HG02884 (cell line): Measurements from ENCODE around the gene SLC7A7.
"Not testable (repeated sequence)": the region's sequence is repeated elsewhere in the genome, so short reads cannot be mapped to it uniquely, and the experiment has no call there.

Experiments
- ATAC-seq: cut with Tn5 transposase; IDR thresholded peaks from one replicate; pipeline ENCODE4 v1.9.1; 2021; ENCODE audit warnings: mild to moderate bottlenecking, moderate library complexity; ENCODE audit not compliant: unreplicated experiment

SLC7A7 gene

GRCh38 chr14:22844221-22845102 is 29.2 kb upstream of the SLC7A7 start:
- ATAC-seq, result no peak

GRCh38 chr14:22843123-22843925 is 28.1 kb upstream of the SLC7A7 start:
- no peak for ATAC-seq

- no peak for ATAC-seq
Observed at GRCh38 chr14:22842211-22843122, 27.2 kb upstream of the SLC7A7 start.

GRCh38 chr14:22841769-22842168 is 26.5 kb upstream of the SLC7A7 start:
- ATAC-seq, result no peak

GRCh38 chr14:22841311-22841710 is 26.1 kb upstream of the SLC7A7 start:
- no peak for ATAC-seq

- ATAC-seq, result no peak
Observed at GRCh38 chr14:22839159-22839779, 24.0 kb upstream of the SLC7A7 start.

- no peak for ATAC-seq
Observed at GRCh38 chr14:22838631-22839041, 23.4 kb upstream of the SLC7A7 start.

GRCh38 chr14:22837750-22838538 is 22.7 kb upstream of the SLC7A7 start:
- no peak for ATAC-seq

- no peak for ATAC-seq
Observed at GRCh38 chr14:22837114-22837749, 22.0 kb upstream of the SLC7A7 start.

GRCh38 chr14:22836301-22837113 is 21.3 kb upstream of the SLC7A7 start, which contains the start of gene MMP14:
Gene MMP14 (plus strand): TSS chr14:22836585. CDS start chr14:22836818, 233 bp downstream.
- no peak for ATAC-seq

- ATAC-seq, result no peak
Observed at GRCh38 chr14:22835505-22835904, 20.3 kb upstream of the SLC7A7 start.

- no peak for ATAC-seq
Observed at GRCh38 chr14:22830443-22831010, 15.3 kb upstream of the SLC7A7 start.

GRCh38 chr14:22829661-22830442 is 14.6 kb upstream of the SLC7A7 start, which contains the start of gene MRPL52:
Gene MRPL52 (plus strand): TSS chr14:22829887. CDS start chr14:22829913, 26 bp downstream.
- ATAC-seq, result peak; percentile 83

- ATAC-seq, result not testable (repeated sequence)
Observed at GRCh38 chr14:22829076-22829660, 13.9 kb upstream of the SLC7A7 start.

GRCh38 chr14:22824711-22825359 is 9.6 kb upstream of the SLC7A7 start:
- ATAC-seq, result no peak

GRCh38 chr14:22822571-22823098 is 7.4 kb upstream of the SLC7A7 start:
- peak; percentile 45 for ATAC-seq
